Endothelial cell of umbilical vein (primary cell): ENCODE data around the gene SORCS1. TPM values are rescaled to one million over a fixed set of nuclear protein-coding genes. Genes with fewer than 3 reads are reported as not detected.

ENCODE experiments used
- BruUV-seq: library from RNA; stranded (reverse); fragments of 400-500 nt; replicated peaks from 2 replicates; lab custom pipeline; 2021; lab: Mats Ljungman, UMichigan
- CTCF ChIA-PET: fragments of 300-600, 350-600 bp; sonication (Branson Sonifier 250); formaldehyde crosslinking; loops from one replicate; lab custom pipeline; 2021; ENCODE audit warnings: antibody characterized with exemption, inconsistent platforms; lab: Charles Lee
- POLR2A ChIA-PET: fragments of 300-600, 350-600 bp; sonication (Branson Sonifier 250); formaldehyde crosslinking; loops from one replicate; lab custom pipeline; 2021; ENCODE audit warnings: antibody characterized with exemption, inconsistent platforms; lab: Charles Lee
- DNase-seq: peaks from one replicate; pipeline ENCODE4 v3.0.0-alpha.2; 2011; ENCODE audit warnings: low read depth, low spot score
- FAIRE-seq: peaks from 2 replicates; lab custom pipeline; 2011; peaks lifted over from hg19 to GRCh38; lab: Jason Lieb, UNC
- H2AFZ ChIP-seq: 2 replicates; pipeline ENCODE4 v1.6.0; 2012; ENCODE audit warnings: low read depth, low read length, control low read depth, inconsistent platforms
- H3K27ac ChIP-seq: 2 replicates; pipeline ENCODE4 v1.5.1; 2011; ENCODE audit warnings: low read depth, mild to moderate bottlenecking, control low read depth, low read length, moderate library complexity; ENCODE audit not compliant: insufficient read depth
- H3K27me3 ChIP-seq, 2 experiments: 2 replicates each; pipeline versions ENCODE4 v1.6.0 to v1.6.1; 2011; ENCODE audit warnings: low read length in 2 of 2, mixed read lengths in 1 of 2; ENCODE audit not compliant: control insufficient read depth in 2 of 2, insufficient read depth in 2 of 2
- H3K36me3 ChIP-seq, 2 experiments: 2 replicates in 1 of 2; 3 replicates in 1 of 2; pipeline ENCODE4 v1.5.1; 2011; ENCODE audit warnings: low read length in 2 of 2, mild to moderate bottlenecking in 1 of 2, moderate library complexity in 1 of 2; ENCODE audit not compliant: control insufficient read depth in 2 of 2, insufficient read depth in 2 of 2; ENCODE audit errors: extremely low read depth in 1 of 2
- H3K4me1 ChIP-seq: 3 replicates; pipeline ENCODE4 v1.5.1; 2011; ENCODE audit warnings: mild to moderate bottlenecking, low read length; ENCODE audit not compliant: control insufficient read depth, insufficient read depth; ENCODE audit errors: extremely low read depth
- H3K4me2 ChIP-seq: 2 replicates; pipeline ENCODE4 v1.6.1; 2011; ENCODE audit warnings: low read length, control low read depth, mixed read lengths; ENCODE audit not compliant: insufficient read depth
- H3K4me3 ChIP-seq, 3 experiments: fragments of 200-600 bp in 1 of 3; sonication (generic), shearing (Covaris generic) in 1 of 3; replicated peaks in 1 of 3; 2 replicates each; pipeline ENCODE4 v1.5.1; 2011 to 2016; ENCODE audit warnings: control low read depth in 3 of 3, low read length in 3 of 3, mild to moderate bottlenecking in 2 of 3, inconsistent platforms in 1 of 3, low read depth in 1 of 3, moderate library complexity in 1 of 3; ENCODE audit not compliant: insufficient read depth in 1 of 3
- H3K79me2 ChIP-seq: 2 replicates; pipeline ENCODE4 v1.6.0; 2012; ENCODE audit warnings: low read length, inconsistent platforms; ENCODE audit not compliant: control insufficient read depth, insufficient read depth
- H3K9ac ChIP-seq: replicated peaks from 2 replicates; pipeline ENCODE3; 2011; ENCODE audit warnings: low read length, control low read depth; ENCODE audit not compliant: insufficient read depth; ENCODE audit errors: extremely low read depth
- H3K9me1 ChIP-seq: replicated peaks from 3 replicates; pipeline ENCODE4 v1.6.0; 2011; ENCODE audit warnings: mild to moderate bottlenecking, low read length; ENCODE audit not compliant: control insufficient read depth, insufficient read depth; ENCODE audit errors: extremely low read depth
- H3K9me3 ChIP-seq: replicated peaks from 2 replicates; pipeline ENCODE4 v1.5.1; 2012; ENCODE audit warnings: low read length, inconsistent platforms; ENCODE audit not compliant: control insufficient read depth, insufficient read depth
- H4K20me1 ChIP-seq: replicated peaks from 2 replicates; pipeline ENCODE3; 2011; ENCODE audit warnings: mild to moderate bottlenecking, low read length; ENCODE audit not compliant: control insufficient read depth, insufficient read depth; ENCODE audit errors: extremely low read depth
- CTCF ChIP-seq, 2 donors: IDR thresholded peaks; 1 replicate in 1 of 2; 2 replicates in 1 of 2; pipeline ENCODE4 v1.5.1; 2011; ENCODE audit warnings: low read length in 2 of 2, mild to moderate bottlenecking in 2 of 2, moderate library complexity in 2 of 2, control low read depth in 1 of 2, inconsistent platforms in 1 of 2, low read depth in 1 of 2; ENCODE audit not compliant: insufficient read depth in 1 of 2; ENCODE audit errors: extremely low read depth in 1 of 2
- EZH2 ChIP-seq: IDR thresholded peaks from 2 replicates; pipeline ENCODE4 v1.6.1; 2012; ENCODE audit warnings: borderline replicate concordance, low read depth, mild to moderate bottlenecking, moderate library complexity, low read length, inconsistent platforms; ENCODE audit not compliant: severe bottlenecking
- FOS ChIP-seq: IDR thresholded peaks from 2 replicates; pipeline ENCODE4 v1.6.1; 2011; ENCODE audit warnings: mild to moderate bottlenecking, low read length, moderate library complexity, borderline replicate concordance; ENCODE audit not compliant: insufficient read depth
- GATA2 ChIP-seq: IDR thresholded peaks from 2 replicates; pipeline ENCODE4 v1.7.0; 2011; ENCODE audit warnings: low read depth, mild to moderate bottlenecking, moderate library complexity, mixed read lengths, low read length; ENCODE audit not compliant: insufficient read length, insufficient read depth
- JUN ChIP-seq: IDR thresholded peaks from 2 replicates; pipeline ENCODE4 v1.6.1; 2011; ENCODE audit warnings: borderline replicate concordance, low read depth; ENCODE audit not compliant: insufficient read length, insufficient read depth
- MAX ChIP-seq: IDR thresholded peaks from 2 replicates; pipeline ENCODE4 v1.6.1; 2011; ENCODE audit not compliant: insufficient read depth, insufficient read length
- MYC ChIP-seq: IDR thresholded peaks from one replicate; pipeline ENCODE4 v1.6.1; 2011; ENCODE audit warnings: mild to moderate bottlenecking, low read depth, low read length
- POLR2A ChIP-seq: IDR thresholded peaks from 2 replicates; pipeline ENCODE4 v1.6.1; 2012; ENCODE audit warnings: low read depth, mild to moderate bottlenecking, control low read depth, low read length
- POLR2AphosphoS5 ChIP-seq: IDR thresholded peaks from 2 replicates; pipeline ENCODE4 v1.6.1; 2012; ENCODE audit warnings: low read depth, mild to moderate bottlenecking, control low read depth, low read length, moderate library complexity; ENCODE audit not compliant: insufficient read depth
- dilution Hi-C: fragments of 300-500 bp; cut with MboI; formaldehyde crosslinking; loops from one replicate; pipeline ENCODE4 v1.15.0; 2019; ENCODE audit warnings: low sequenced_read_pairs; ENCODE audit not compliant: extremely low pct_ligation_motif_present
- intact Hi-C: fragments of 100-400 bp; cut with micrococcal nuclease; formaldehyde crosslinking; loops from one replicate; pipeline ENCODE4 v1.10.0; 2022
- polyA plus RNA-seq, 4 experiments: library from polyadenylated mRNA; depleted of rRNA in 3 of 4; stranded (reverse) in 3 of 4; unstranded in 1 of 4; fragments of >200 nt; gene quantifications; 2 replicates each; pipeline versions ENCODE4 v1.2.1 to v1.2.3, GENCODE V29; 2011 to 2012; ENCODE audit warnings: missing spikeins in 1 of 4
- total RNA-seq: library from RNA; stranded (reverse); gene quantifications from 2 replicates; pipeline ENCODE4 v1.2.3, GENCODE V29; 2021

The SORCS1 gene
- total and polyA plus RNA-seq, 2 donors (not counting 3 experiments of a cell fraction or from before 2014, with no cell fraction given) = not detected

DNA sequence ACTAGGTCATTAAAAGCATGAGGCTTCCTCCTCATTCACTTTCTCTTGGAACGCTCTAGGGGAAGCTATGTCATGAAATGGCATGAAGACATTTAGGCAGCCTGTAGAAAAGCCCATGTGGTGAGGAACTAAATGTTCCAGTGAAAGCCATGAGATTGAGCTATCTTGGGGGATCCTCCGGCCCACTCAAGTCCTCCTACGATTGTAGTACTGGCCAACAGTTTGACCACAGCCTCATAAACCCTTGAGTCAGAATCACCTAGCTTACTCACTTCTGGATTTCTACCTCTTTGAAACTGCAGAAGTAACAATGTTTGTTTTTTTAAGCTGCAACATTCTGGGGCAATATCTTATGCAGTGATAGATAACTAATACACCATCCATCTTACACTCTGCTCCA is 605.1 kb downstream of the SORCS1 start:
- H3K4me2 ChIP-seq = no peak overlapping the region
- no peak overlapping the region for H2AFZ ChIP-seq
- no peaks in the 10 kb centered on the region for H3K4me1 ChIP-seq
- intact Hi-C loops (no loop called here), dilution Hi-C loops (no loop called here)
- POLR2A ChIA-PET = no interaction called here
- FAIRE-seq (no peak), DNase-seq (no peak)
- no peak for TF ChIP-seq MYC
- TF ChIP-seq MAX = no peak
- TF ChIP-seq POLR2A = no peak
- TF ChIP-seq FOS = no peak
- no peak for TF ChIP-seq JUN
- no peak for TF ChIP-seq CTCF (IDR thresholded peaks at IDR 0.05; ENCODE audit: extremely low read depth in 1 of 2, insufficient read depth in 1 of 2, low read depth in 1 of 2, low read length in 2 of 2)
- no peak for TF ChIP-seq EZH2
- no peak for TF ChIP-seq POLR2AphosphoS5
- no peak for TF ChIP-seq GATA2
- H4K20me1 ChIP-seq = no peaks in the 10 kb centered on the region
- H3K9me3 ChIP-seq = peaks cover 2% of the 10 kb centered on the region
- no peaks in the 10 kb centered on the region for H3K9me1 ChIP-seq
- H3K9ac ChIP-seq = no peak overlapping the region
- no peak overlapping the region for H3K27ac ChIP-seq
- CTCF ChIA-PET = no interaction called here
- H3K4me3 ChIP-seq = no peak overlapping the region
- no peaks in the 10 kb centered on the region for H3K79me2 ChIP-seq
- no peaks in the 10 kb centered on the region for H3K27me3 ChIP-seq
- H3K36me3 ChIP-seq = no peaks in the 10 kb centered on the region
- no TSS peak for BruUV-seq
